Stimulated activated CD8-positive, alpha-beta memory T cell treated with anti-CD3 and anti-CD28 coated beads, Interleukin-7, amount 100 ng/mL, for 24 hours (primary cell): ENCODE data around the gene PCSK7.
"Not testable (repeated sequence)": the region's sequence is repeated elsewhere in the genome, so short reads cannot be mapped to it uniquely, and the experiment has no call there.

Experiments used
- DNase-seq: peaks from one replicate; pipeline ENCODE4 v3.0.0-alpha.2; 2020; ENCODE audit warnings: low read depth

PCSK7 gene

DNA sequence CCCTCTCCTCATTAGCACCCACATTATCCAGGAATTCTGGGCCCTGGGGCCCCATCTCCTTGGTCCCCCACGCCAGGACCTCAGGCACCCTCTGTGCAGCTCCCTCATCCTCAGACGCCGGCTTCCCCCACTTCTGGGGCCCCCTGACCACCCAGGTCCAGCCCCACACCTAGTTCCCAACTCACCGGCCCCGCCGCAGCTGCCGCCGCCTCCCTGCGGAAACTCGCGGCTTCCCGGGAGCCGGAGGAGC lies at the start of gene PCSK7:
TSS of gene PCSK7 (minus strand) at position 232 of the 250 bp plus-strand sequence. CDS start 2,229 bp downstream, outside the sequence.
- DNase-seq, result no peak

DNA sequence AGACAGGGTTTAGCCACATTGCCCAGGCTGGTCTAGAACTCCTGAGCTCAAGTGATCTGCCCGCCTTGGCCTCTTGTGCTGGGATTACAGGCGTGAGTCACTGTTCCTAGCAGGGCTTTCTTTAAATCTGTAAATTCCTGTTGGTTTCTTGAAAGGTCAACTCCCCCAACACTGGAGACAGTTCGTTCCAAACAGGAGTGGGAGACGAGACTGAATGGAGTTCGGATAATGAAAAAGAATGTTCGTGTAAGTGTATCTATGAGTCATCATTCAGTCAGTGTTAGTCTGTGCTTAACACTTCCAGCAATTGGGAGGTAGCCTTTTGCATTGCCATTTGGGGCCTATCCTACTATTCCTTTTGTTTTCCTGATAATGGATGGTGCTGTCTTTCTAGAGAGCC lies 49.3 kb upstream of the PCSK7 start:
- DNase-seq, result no peak

GRCh38 chr11:117279711-117280376 lies 48.0 kb upstream of the PCSK7 start:
- DNase-seq, result no peak

GRCh38 chr11:117278347-117278746 lies 46.5 kb upstream of the PCSK7 start:
- no peak for DNase-seq

GRCh38 chr11:117273550-117274289 lies 41.8 kb upstream of the PCSK7 start:
- no peak for DNase-seq

DNA sequence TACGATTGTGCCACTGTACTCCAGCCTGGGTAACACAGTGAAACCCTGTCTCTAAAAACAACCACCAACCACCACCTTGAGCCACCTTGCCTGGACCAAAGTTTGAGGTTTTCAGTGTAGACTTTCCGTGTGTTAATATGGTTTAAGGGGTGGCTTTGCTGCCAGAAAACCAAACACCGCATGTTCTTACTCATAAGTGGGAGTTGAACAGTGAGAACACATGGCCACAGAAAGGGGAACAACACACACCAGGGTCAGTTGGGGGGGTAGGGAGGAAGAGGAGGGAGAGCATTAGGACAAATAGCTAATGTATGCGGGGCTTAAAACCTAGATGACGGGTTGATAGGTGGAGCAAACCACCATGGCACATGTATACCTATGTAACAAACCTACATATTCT lies 40.3 kb upstream of the PCSK7 start:
- DNase-seq, result not testable (repeated sequence)

GRCh38 chr11:117271208-117271607 lies 39.3 kb upstream of the PCSK7 start:
- no peak for DNase-seq

GRCh38 chr11:117269856-117270255 lies 38.0 kb upstream of the PCSK7 start:
- no peak for DNase-seq

GRCh38 chr11:117265745-117266144 lies 33.9 kb upstream of the PCSK7 start:
- DNase-seq, result no peak

DNA sequence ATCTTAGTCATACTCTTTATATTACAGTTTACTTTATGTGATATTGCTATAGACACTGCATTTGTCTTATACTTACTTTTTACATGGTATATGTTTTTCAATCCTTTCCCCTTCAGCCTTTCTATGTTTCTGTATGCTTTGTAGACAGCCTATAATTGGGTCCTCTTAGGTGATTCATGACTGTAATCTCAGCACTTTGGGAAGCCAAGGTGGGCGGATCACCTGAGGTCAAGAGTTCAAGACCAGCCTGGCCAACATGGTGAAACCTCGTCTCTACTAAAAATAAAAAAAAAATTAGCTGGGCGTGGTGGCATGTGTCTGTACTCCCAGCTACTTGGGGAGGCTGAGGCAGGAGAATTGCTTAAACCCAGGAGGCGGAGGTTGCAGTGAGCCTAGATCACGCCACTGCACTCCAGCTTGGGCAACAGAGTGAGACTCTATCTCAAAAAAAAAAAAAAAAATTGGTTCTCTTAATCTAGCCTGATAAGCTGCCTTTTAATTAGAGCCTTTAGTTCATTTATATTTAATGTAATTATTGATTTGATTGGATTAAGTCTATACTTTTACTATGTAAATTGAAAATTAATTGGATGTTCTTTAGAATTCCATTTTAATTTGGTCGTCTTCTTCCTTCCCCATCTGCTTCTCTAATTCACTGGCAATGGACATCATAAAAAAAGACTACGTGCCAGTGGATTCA lies 32.9 kb upstream of the PCSK7 start:
- not testable (repeated sequence) for DNase-seq

DNA sequence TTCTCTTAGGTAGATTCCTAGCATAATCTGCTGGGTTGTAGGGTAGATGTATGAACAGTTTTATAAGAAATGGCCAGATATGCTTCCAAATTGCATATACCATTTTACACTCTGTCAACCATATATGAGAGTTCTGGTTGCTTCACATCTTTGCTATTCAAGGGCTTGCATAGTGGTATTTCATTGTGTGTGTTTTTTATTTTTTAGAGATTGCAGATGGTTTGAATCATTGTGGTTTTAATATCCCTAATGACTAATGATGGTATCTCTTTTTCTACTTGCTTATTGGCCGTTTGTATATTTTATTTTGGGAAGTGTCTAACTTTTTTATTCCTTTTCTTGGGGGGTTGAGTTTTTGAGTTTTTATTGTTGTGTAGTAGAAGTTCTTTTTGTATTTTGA lies 27.5 kb upstream of the PCSK7 start:
- no peak for DNase-seq

- DNase-seq, result no peak
Measured at GRCh38 chr11:117258576-117258975, 26.7 kb upstream of the PCSK7 start.

- no peak for DNase-seq
Measured at GRCh38 chr11:117256573-117256972, 24.7 kb upstream of the PCSK7 start.

- no peak for DNase-seq
Measured at GRCh38 chr11:117255966-117256365, 24.1 kb upstream of the PCSK7 start.

- no peak for DNase-seq
Measured at GRCh38 chr11:117251506-117251905, 19.6 kb upstream of the PCSK7 start.

- DNase-seq, result no peak
Measured at GRCh38 chr11:117249571-117249970, 17.7 kb upstream of the PCSK7 start.

DNA sequence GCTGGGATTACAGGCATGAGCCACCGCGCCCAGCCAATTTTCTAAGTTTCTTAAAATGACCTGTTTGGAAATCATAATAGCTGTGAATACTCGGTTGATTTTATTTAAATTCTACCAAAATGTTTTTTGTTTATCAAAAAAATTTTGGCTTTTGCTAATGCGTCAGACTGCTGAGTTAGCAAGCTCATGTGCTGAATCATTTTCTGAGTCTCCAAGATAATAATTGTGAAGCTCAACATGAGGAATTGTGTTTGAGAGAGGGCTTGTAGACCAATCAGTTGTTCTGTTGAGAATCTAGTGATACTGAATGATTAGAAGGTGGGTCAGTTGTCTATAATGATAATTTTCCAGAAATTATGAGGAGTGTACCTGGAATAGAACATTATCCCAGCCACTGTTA lies 16.5 kb upstream of the PCSK7 start:
- no peak for DNase-seq

- no peak for DNase-seq
Measured at GRCh38 chr11:117239295-117239694, 7.4 kb upstream of the PCSK7 start.

DNA sequence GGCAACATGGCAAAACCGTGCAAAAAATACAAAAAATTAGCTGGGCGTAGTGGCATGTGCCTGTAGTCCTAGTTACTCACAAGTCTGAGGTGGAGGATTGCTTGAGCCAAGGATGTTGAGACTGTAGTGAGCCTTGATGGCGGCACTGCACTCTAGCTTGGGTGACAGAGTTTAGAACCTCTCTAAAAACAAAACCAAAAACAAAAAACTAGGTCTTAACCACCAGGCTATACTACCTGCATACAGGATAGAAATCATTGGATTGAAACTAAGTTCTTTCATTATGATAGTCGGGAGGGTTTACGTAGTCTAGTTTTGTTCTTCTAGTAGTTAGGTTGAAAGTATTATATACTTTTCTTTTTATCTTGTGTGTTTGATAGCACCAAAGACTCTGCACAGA lies 6.3 kb upstream of the PCSK7 start:
- no peak for DNase-seq

DNA sequence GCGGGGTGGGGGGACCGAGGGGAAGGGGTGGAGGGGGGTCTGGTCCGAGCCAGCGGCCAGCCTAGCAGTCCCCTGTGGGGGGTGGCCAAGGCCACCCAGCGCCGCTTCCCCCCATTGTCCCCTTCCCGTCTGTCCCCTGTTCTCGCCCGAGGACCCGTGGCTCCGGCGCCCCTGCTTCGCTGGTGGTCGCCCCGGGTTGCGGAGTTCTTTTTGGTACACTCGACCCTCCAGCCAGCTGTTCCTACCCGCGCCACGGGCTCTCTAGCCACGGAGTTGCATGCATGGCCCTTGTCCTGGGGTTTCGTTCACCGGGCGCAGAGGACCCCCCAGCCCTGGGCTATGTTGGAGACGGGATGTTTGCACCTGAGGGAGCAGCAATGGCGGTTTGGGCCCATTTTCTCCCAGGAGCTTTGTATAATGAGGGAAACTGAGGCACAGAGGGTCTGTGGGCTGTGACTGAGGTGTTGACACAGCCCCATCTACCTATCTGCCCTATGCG lies 1.1 kb upstream of the PCSK7 start:
- DNase-seq, result no peak

DNA sequence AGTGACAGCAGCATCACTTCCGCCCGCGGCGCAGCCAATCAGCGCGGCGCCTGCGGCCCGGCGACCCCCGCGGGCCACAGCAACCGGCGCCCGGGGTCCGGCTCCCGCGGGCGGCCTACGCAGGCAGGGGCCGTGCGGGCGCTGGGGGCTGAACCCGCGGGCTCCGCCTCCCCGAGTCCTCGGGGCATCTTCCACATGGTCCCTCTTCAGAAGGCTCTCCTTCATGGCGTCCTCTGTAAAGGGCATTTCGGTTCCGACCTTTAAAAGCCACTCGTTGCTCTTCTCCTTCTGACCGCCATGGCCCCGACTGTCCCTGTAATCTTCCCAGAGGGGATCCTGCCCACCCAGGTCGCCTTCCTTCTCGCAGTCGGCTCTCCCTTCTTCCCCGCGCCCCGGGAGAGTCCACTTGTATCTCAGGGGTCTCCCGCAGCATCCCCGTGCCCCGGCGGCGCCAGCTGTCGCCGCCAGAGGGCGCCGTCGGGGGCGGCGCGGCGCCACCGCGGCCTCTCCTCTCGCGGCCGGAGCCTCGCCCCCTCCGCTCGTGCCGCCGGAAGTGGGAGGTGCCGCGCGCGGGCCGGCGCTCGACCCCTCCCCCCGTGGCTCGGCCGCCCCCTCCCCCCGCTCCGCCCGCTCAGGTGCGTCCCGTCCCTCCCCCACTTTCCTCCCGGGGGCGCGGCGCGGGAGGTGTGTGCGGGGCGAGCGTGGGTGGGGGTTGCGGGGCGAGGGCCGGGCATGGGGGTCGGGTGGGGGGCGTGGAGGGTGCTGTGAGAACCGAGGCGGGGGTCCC lies 412 bp upstream of the PCSK7 start, which contains the start of gene RNF214:
TSS of gene RNF214 (plus strand) at position 580 of the 787 bp plus-strand sequence. CDS start 1,602 bp downstream, outside the sequence.
- peak; percentile 51 for DNase-seq
